Measurements from ENCODE around the gene COQ5. TPM values are rescaled to one million over a fixed set of nuclear protein-coding genes. Genes with fewer than 3 reads are reported as not detected.
"Not testable (repeated sequence)": the region's sequence is repeated elsewhere in the genome, so short reads cannot be mapped to it uniquely, and the experiment has no call there.

COQ5 gene
- total and polyA plus RNA-seq, 3 experiments from 2014 or later: 37.5 to 39.7 (median 39.0) TPM

GRCh38 chr12:120522568-120522967, 6.4 kb downstream of the COQ5 start:
- no peak overlapping the region for H3K27ac ChIP-seq (ENCODE audit: low read depth, low read length)
- H3K4me3 Mint-ChIP-seq: no peak overlapping the region
- ChIA-PET POLR2A (no interaction called here), CTCF (no interaction called here)
- no peak overlapping the region for H3K4me3 ChIP-seq (ENCODE audit: low read length)
- H3K9me3 ChIP-seq (ENCODE audit: low read length): no peaks in the 10 kb centered on the region
- H3K27ac Mint-ChIP-seq: peak overlapping the region in 1 of 8 donors; percentile 85
- H3K36me3 Mint-ChIP-seq: peaks cover 0 to 20% (median 2%) of the 10 kb centered on the region in 3 donors
- no peak for DNase-seq
- H3K27me3 ChIP-seq (ENCODE audit: insufficient read depth, low read length, poor library complexity, severe bottlenecking): no peaks in the 10 kb centered on the region
- H3K36me3 ChIP-seq (ENCODE audit: insufficient read depth, low read length): no peaks in the 10 kb centered on the region
- no peaks in the 10 kb centered on the region for H3K9me3 Mint-ChIP-seq
- no peaks in the 10 kb centered on the region for H3K4me1 ChIP-seq (ENCODE audit: insufficient read depth, low read length)
- H3K27me3 Mint-ChIP-seq: no peaks in the 10 kb centered on the region
- peaks cover 5 to 6% (median 5%) of the 10 kb centered on the region in 3 donors for H3K4me1 Mint-ChIP-seq

DNA sequence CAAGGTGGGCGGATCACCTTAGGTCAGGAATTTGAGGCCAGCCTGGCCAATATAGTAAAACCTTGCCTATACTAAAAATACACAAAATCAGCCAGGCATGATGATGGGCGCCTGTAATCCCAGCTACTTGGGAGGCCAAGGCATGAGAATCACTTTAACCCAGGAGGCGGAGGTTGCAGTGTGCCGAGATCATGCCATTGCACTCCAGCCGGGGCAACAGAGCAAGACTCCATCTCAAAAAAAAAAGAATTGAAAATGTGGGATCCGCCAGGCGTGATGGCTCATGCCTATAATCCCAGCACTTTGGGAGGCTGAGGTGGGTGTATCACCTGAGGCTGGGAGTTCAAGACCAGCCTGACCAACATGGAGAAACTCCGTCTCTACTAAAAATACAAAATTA, 9.6 kb downstream of the COQ5 start:
- H3K27me3 Mint-ChIP-seq; H3K9me3 ChIP-seq (ENCODE audit: low read length); H3K4me1 Mint-ChIP-seq; H3K4me1 ChIP-seq (ENCODE audit: insufficient read depth, low read length); H3K27me3 ChIP-seq (ENCODE audit: insufficient read depth, low read length, poor library complexity, severe bottlenecking); H3K4me3 ChIP-seq (ENCODE audit: low read length); H3K4me3 Mint-ChIP-seq; POLR2A ChIA-PET; H3K27ac Mint-ChIP-seq; H3K9me3 Mint-ChIP-seq; H3K27ac ChIP-seq (ENCODE audit: low read depth, low read length); DNase-seq: not testable (repeated sequence)
- H3K36me3 ChIP-seq (ENCODE audit: insufficient read depth, low read length): peaks cover 10% of the 10 kb centered on the region
- CTCF ChIA-PET: interaction anchor here (1.1 to 1.2 kb wide), 2 partner anchors 23 to 63 kb away, joined by 3 to 4 read pairs; partner anchors contain the start of gene DYNLL1
- peaks cover 4 to 34% (median 5%) of the 10 kb centered on the region in 3 donors for H3K36me3 Mint-ChIP-seq

GRCh38 chr12:120515496-120515895, 13.5 kb downstream of the COQ5 start:
- Histone ChIP-seq H3K27ac (ENCODE audit: low read depth, low read length) (no peak overlapping the region), H3K4me1 (ENCODE audit: insufficient read depth, low read length) (no peaks in the 10 kb centered on the region), H3K36me3 (ENCODE audit: insufficient read depth, low read length) (peaks cover 16% of the 10 kb centered on the region), H3K27me3 (ENCODE audit: insufficient read depth, low read length, poor library complexity, severe bottlenecking) (no peaks in the 10 kb centered on the region), H3K9me3 (ENCODE audit: low read length) (no peaks in the 10 kb centered on the region), H3K4me3 (ENCODE audit: low read length) (no peak overlapping the region)
- Mint-ChIP-seq H3K4me3 (no peak overlapping the region), H3K36me3 (peaks cover 8 to 42% (median 11%) of the 10 kb centered on the region in 3 donors), H3K9me3 (no peaks in the 10 kb centered on the region), H3K4me1 (peaks cover 0 to 3% (median 0%) of the 10 kb centered on the region in 3 donors), H3K27me3 (no peaks in the 10 kb centered on the region), H3K27ac (no peak overlapping the region)
- CTCF ChIA-PET: interaction anchor here (0.5 kb wide), 1 partner anchor 68 kb away, joined by 3 read pairs; no protein-coding TSS in a partner anchor
- POLR2A ChIA-PET: interaction anchor here (0.6 kb wide), 1 partner anchor 68 kb away, joined by 5 read pairs; no protein-coding TSS in a partner anchor
- no peak for DNase-seq

- Histone ChIP-seq H3K9me3 (ENCODE audit: low read length) (no peaks in the 10 kb centered on the region), H3K36me3 (ENCODE audit: insufficient read depth, low read length) (peaks cover 20% of the 10 kb centered on the region), H3K27me3 (ENCODE audit: insufficient read depth, low read length, poor library complexity, severe bottlenecking) (no peaks in the 10 kb centered on the region), H3K27ac (ENCODE audit: low read depth, low read length) (no peak overlapping the region), H3K4me3 (ENCODE audit: low read length) (no peak overlapping the region), H3K4me1 (ENCODE audit: insufficient read depth, low read length) (no peaks in the 10 kb centered on the region)
- Mint-ChIP-seq H3K9me3 (no peaks in the 10 kb centered on the region), H3K27me3 (no peaks in the 10 kb centered on the region), H3K27ac (peak overlapping the region in 2 of 8 donors; percentile 50 to 55), H3K36me3 (peaks cover 10 to 51% (median 18%) of the 10 kb centered on the region in 3 donors), H3K4me1 (peaks cover 0 to 3% (median 0%) of the 10 kb centered on the region in 3 donors), H3K4me3 (no peak overlapping the region)
- ChIA-PET POLR2A (no interaction called here), CTCF (interaction anchor here (0.8 to 1.0 kb wide), 2 partner anchors 19 to 44 kb away, joined by 3 read pairs; partner anchors contain the start of gene SRSF9)
- no peak for DNase-seq
Measured at GRCh38 chr12:120514002-120514401, 15.0 kb downstream of the COQ5 start.

- Histone ChIP-seq H3K27me3 (ENCODE audit: insufficient read depth, low read length, poor library complexity, severe bottlenecking) (no peaks in the 10 kb centered on the region), H3K36me3 (ENCODE audit: insufficient read depth, low read length) (peaks cover 20% of the 10 kb centered on the region), H3K4me1 (ENCODE audit: insufficient read depth, low read length) (no peaks in the 10 kb centered on the region), H3K27ac (ENCODE audit: low read depth, low read length) (no peak overlapping the region), H3K4me3 (ENCODE audit: low read length) (no peak overlapping the region), H3K9me3 (ENCODE audit: low read length) (no peaks in the 10 kb centered on the region)
- no peaks in the 10 kb centered on the region for H3K4me1 Mint-ChIP-seq
- CTCF ChIA-PET: no interaction called here
- H3K36me3 Mint-ChIP-seq: peaks cover 8 to 50% (median 11%) of the 10 kb centered on the region in 3 donors
- H3K9me3 Mint-ChIP-seq: no peaks in the 10 kb centered on the region
- POLR2A ChIA-PET: no interaction called here
- H3K27me3 Mint-ChIP-seq: no peaks in the 10 kb centered on the region
- H3K27ac Mint-ChIP-seq: no peak overlapping the region
- no peak for DNase-seq
- no peak overlapping the region for H3K4me3 Mint-ChIP-seq
Measured at GRCh38 chr12:120508537-120508936, 20.4 kb downstream of the COQ5 start.

GRCh38 chr12:120504587-120504986, 24.4 kb downstream of the COQ5 start:
- Histone ChIP-seq H3K4me1 (ENCODE audit: insufficient read depth, low read length) (no peaks in the 10 kb centered on the region), H3K4me3 (ENCODE audit: low read length) (no peak overlapping the region), H3K27me3 (ENCODE audit: insufficient read depth, low read length, poor library complexity, severe bottlenecking) (no peaks in the 10 kb centered on the region), H3K9me3 (ENCODE audit: low read length) (no peaks in the 10 kb centered on the region), H3K36me3 (ENCODE audit: insufficient read depth, low read length) (peaks cover 21% of the 10 kb centered on the region), H3K27ac (ENCODE audit: low read depth, low read length) (no peak overlapping the region)
- peaks cover 7 to 49% (median 8%) of the 10 kb centered on the region in 3 donors for H3K36me3 Mint-ChIP-seq
- ChIA-PET CTCF (interaction anchor here (1.6 to 2.1 kb wide), 3 partner anchors 8 to 38 kb away, joined by 3 to 5 read pairs (median 4); partner anchors contain the start of genes DYNLL1 and SRSF9), POLR2A (no interaction called here)
- peak overlapping the region in 1 of 8 donors; percentile 57 for H3K27ac Mint-ChIP-seq
- H3K9me3 Mint-ChIP-seq: no peaks in the 10 kb centered on the region
- H3K4me1 Mint-ChIP-seq: peaks cover 4 to 6% (median 5%) of the 10 kb centered on the region in 3 donors
- H3K27me3 Mint-ChIP-seq: no peaks in the 10 kb centered on the region
- H3K4me3 Mint-ChIP-seq: no peak overlapping the region
- no peak for DNase-seq

- H3K4me1 Mint-ChIP-seq: peaks cover 22 to 34% (median 29%) of the 10 kb centered on the region in 3 donors
- peaks cover 28% of the 10 kb centered on the region for H3K36me3 ChIP-seq (ENCODE audit: insufficient read depth, low read length)
- no peaks in the 10 kb centered on the region for H3K27me3 ChIP-seq (ENCODE audit: insufficient read depth, low read length, poor library complexity, severe bottlenecking)
- ChIA-PET CTCF (interaction anchor here (1.0 to 1.2 kb wide), 3 partner anchors 30 to 64 kb away, joined by 3 to 4 read pairs (median 3); no protein-coding TSS in a partner anchor), POLR2A (interaction anchor here (1.1 kb wide), 1 partner anchor 32 kb away, joined by 3 read pairs; no protein-coding TSS in a partner anchor)
- H3K9me3 ChIP-seq (ENCODE audit: low read length): no peaks in the 10 kb centered on the region
- H3K9me3 Mint-ChIP-seq: no peaks in the 10 kb centered on the region
- H3K27ac ChIP-seq (ENCODE audit: low read depth, low read length): no peak overlapping the region
- no peaks in the 10 kb centered on the region for H3K27me3 Mint-ChIP-seq
- DNase-seq: no peak
- peak overlapping the region in 6 of 8 donors; percentile 19 to 87 (median 72) for H3K27ac Mint-ChIP-seq
- peak overlapping the region in 1 of 7 donors; percentile 39 for H3K4me3 Mint-ChIP-seq
- peaks cover 11% of the 10 kb centered on the region for H3K4me1 ChIP-seq (ENCODE audit: insufficient read depth, low read length)
- H3K4me3 ChIP-seq (ENCODE audit: low read length): no peak overlapping the region
- peaks cover 5 to 52% (median 6%) of the 10 kb centered on the region in 3 donors for H3K36me3 Mint-ChIP-seq
Measured at GRCh38 chr12:120500581-120500980, 28.4 kb downstream of the COQ5 start.

DNA sequence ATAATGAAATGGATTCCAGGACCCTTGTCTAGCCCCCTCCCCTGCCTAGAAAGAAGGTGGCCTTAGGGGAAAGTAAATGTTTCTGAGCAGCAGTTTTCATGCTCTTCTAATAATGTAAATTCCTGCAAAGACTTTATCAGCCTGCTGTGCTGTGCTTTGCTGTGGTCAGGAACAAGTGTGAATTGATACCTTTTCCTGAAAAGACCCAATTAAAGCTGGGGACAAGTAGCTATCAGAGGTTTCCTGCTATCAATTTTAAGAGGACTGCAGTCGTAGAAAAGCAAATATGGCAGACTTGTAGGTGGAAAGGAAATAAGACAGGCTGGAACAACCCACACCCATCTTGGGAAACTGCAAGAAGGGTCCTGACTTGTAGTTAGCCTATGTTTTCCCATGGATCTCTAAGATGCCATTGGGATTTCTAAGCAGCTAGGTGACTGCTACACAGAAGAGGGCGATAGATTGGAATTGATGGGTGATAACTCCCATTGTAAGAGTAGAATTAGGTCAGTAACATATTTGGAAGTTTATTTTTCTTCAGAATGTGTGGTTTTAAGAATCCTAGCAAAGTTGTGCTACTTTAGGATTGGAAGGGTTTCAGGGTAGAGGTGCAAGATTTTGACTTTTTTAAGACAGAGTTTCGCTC, 30.0 kb downstream of the COQ5 start:
- Histone ChIP-seq H3K4me3 (ENCODE audit: low read length) (no peak overlapping the region), H3K27ac (ENCODE audit: low read depth, low read length) (no peak overlapping the region), H3K4me1 (ENCODE audit: insufficient read depth, low read length) (peaks cover 17% of the 10 kb centered on the region), H3K36me3 (ENCODE audit: insufficient read depth, low read length) (peaks cover 23% of the 10 kb centered on the region), H3K27me3 (ENCODE audit: insufficient read depth, low read length, poor library complexity, severe bottlenecking) (no peaks in the 10 kb centered on the region), H3K9me3 (ENCODE audit: low read length) (no peaks in the 10 kb centered on the region)
- no peak for DNase-seq
- Mint-ChIP-seq H3K4me3 (peak overlapping the region in 3 of 7 donors; percentile 70 to 96 (median 91)), H3K4me1 (peaks cover 30 to 42% (median 38%) of the 10 kb centered on the region in 3 donors), H3K9me3 (no peaks in the 10 kb centered on the region), H3K36me3 (peaks cover 3 to 45% (median 6%) of the 10 kb centered on the region in 3 donors), H3K27ac (peak overlapping the region in 6 of 8 donors; percentile 13 to 91 (median 44)), H3K27me3 (no peaks in the 10 kb centered on the region)
- POLR2A ChIA-PET: no interaction called here
- CTCF ChIA-PET: interaction anchor here (0.8 to 1.4 kb wide), 2 partner anchors 29 to 182 kb away, joined by 3 read pairs; partner anchors contain the start of gene SRSF9

Measured in CD8-positive, alpha-beta memory T cell (primary cell).